CD4-positive, CD25-positive, alpha-beta regulatory T cell (primary cell): Measurements from ENCODE around the gene STRA6. TPM values are rescaled to one million over a fixed set of nuclear protein-coding genes. Genes with fewer than 3 reads are reported as not detected.

Experiments
- ATAC-seq, 2 donors: fragments of 150-1000 bp; cut with Tn5 transposase; one replicate each; pipeline ENCODE4 v1.10.0; 2021; ENCODE audit warnings: low read depth in 2 of 2, moderate number of reproducible peaks in 2 of 2, moderate library complexity in 1 of 2
- DNase-seq, 3 donors: peaks; one replicate each; pipeline versions ENCODE4 v3.0.0 to v3.0.0-alpha.2; 2012 to 2022; ENCODE audit warnings: mixed read lengths in 1 of 3
- H3K27ac ChIP-seq: one replicate; pipeline ENCODE4 v1.7.0; 2013; ENCODE audit warnings: mild to moderate bottlenecking, low read length; ENCODE audit not compliant: insufficient read depth, poor library complexity, severe bottlenecking
- H3K27me3 ChIP-seq: one replicate; pipeline ENCODE4 v1.7.0; 2013; ENCODE audit warnings: low read length; ENCODE audit not compliant: control insufficient read depth, insufficient read depth
- H3K36me3 ChIP-seq: one replicate; pipeline ENCODE4 v1.7.0; 2013; ENCODE audit warnings: mild to moderate bottlenecking, low read length, moderate library complexity; ENCODE audit not compliant: control insufficient read depth, insufficient read depth
- H3K4me1 ChIP-seq: 2 replicates; pipeline ENCODE4 v1.7.0; 2013; ENCODE audit warnings: mild to moderate bottlenecking, low read length; ENCODE audit not compliant: insufficient read depth, control insufficient read depth, poor library complexity, severe bottlenecking
- H3K4me3 ChIP-seq: one replicate; pipeline ENCODE4 v1.7.0; 2013; ENCODE audit warnings: low read depth, mild to moderate bottlenecking, low read length, moderate library complexity
- H3K9me3 ChIP-seq, 2 experiments: 1 replicate in 1 of 2; 2 replicates in 1 of 2; pipeline ENCODE4 v1.7.0; 2013; ENCODE audit warnings: low read length in 2 of 2, mild to moderate bottlenecking in 1 of 2, moderate library complexity in 1 of 2; ENCODE audit not compliant: control insufficient read depth in 2 of 2
- H3K27ac Mint-ChIP-seq, 3 donors: one replicate each; pipeline ENCODE4 v1.8.0; 2020 to 2022; ENCODE audit warnings: mild to moderate bottlenecking in 3 of 3, mixed read lengths in 3 of 3, moderate library complexity in 2 of 3
- H3K27me3 Mint-ChIP-seq: one replicate; pipeline ENCODE4 v1.8.0; 2022; ENCODE audit warnings: mild to moderate bottlenecking, mixed read lengths
- H3K36me3 Mint-ChIP-seq: one replicate; pipeline ENCODE4 v1.8.0; 2020; ENCODE audit warnings: mixed read lengths
- H3K4me1 Mint-ChIP-seq, 4 donors: one replicate each; pipeline ENCODE4 v1.8.0; 2020 to 2022; ENCODE audit warnings: mixed read lengths in 4 of 4, mild to moderate bottlenecking in 1 of 4
- H3K4me3 Mint-ChIP-seq, 4 donors: one replicate each; pipeline ENCODE4 v1.8.0; 2020 to 2022; ENCODE audit warnings: mild to moderate bottlenecking in 4 of 4, mixed read lengths in 4 of 4, moderate library complexity in 3 of 4
- H3K9me3 Mint-ChIP-seq, 7 donors: one replicate each; pipeline ENCODE4 v1.8.0; 2020 to 2022; ENCODE audit warnings: mixed read lengths in 7 of 7, mild to moderate bottlenecking in 3 of 7, moderate library complexity in 2 of 7
- polyA plus RNA-seq, 4 donors: library from polyadenylated mRNA; unstranded; fragments of 300-500 nt; fragmentation: Illumina TruSeq; gene quantifications; one replicate each; pipeline ENCODE4 v1.2.3, GENCODE V29; 2021
- total RNA-seq: library from RNA; stranded (reverse); gene quantifications from one replicate; pipeline ENCODE4 v1.2.3, GENCODE V29; 2022

Gene STRA6
- total and polyA plus RNA-seq, 5 donors from 2014 or later: not detected

DNA sequence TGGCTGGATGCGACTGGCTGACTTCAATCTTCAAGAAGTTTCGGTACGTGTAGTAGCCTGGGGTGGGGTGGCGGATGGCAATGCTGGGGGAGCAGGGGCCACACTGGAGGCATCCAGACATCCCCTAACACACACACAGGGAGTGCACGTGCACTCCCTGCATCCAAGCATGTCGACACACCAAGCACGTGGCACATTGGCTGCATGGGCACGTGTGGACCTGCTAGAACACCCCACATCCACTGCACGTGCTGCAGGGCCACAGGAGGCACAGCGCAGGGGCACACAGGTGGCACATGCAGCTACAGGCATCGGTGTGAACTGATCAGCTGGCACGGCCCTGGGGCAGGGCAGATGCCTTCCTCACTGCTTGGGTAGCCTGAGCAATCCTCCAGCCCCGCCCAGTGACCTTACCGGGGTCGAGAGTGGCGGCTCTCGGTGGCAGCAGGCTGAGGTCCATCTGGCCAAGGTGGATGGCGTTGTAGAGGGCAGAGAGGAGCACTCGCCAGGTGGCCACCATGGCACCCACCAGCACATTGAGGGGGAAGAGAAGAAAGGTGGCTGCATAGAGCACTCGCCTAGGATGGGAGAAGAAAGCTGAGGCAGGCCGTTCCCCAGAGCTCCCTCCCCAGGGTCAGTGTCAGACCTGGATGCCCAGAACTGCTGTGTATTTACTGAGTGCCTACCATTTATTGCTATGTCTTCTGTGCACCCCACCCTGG lies 21.5 kb downstream of the STRA6 start:
- Mint-ChIP-seq H3K4me1 (no peaks in the 10 kb centered on the region), H3K27ac (peak overlapping the region in 1 of 3 donors; percentile 90), H3K9me3 (peaks cover 0 to 1% (median 0%) of the 10 kb centered on the region in 7 donors)

GRCh38 chr15:74179983-74180880 lies 22.4 kb downstream of the STRA6 start:
- no peak overlapping the region for H3K27ac ChIP-seq
- no peak overlapping the region for H3K4me3 ChIP-seq
- no peaks in the 10 kb centered on the region for H3K9me3 ChIP-seq
- H3K27me3 Mint-ChIP-seq: peaks cover 9% of the 10 kb centered on the region
- no peaks in the 10 kb centered on the region for H3K4me1 Mint-ChIP-seq
- no peak overlapping the region for H3K27ac Mint-ChIP-seq
- DNase-seq (no peak), ATAC-seq (no peak)
- H3K4me1 ChIP-seq: no peaks in the 10 kb centered on the region
- no peaks in the 10 kb centered on the region for H3K27me3 ChIP-seq
- peaks cover 0 to 1% (median 0%) of the 10 kb centered on the region in 7 donors for H3K9me3 Mint-ChIP-seq
- no peaks in the 10 kb centered on the region for H3K36me3 ChIP-seq
- no peaks in the 10 kb centered on the region for H3K36me3 Mint-ChIP-seq
- H3K4me3 Mint-ChIP-seq: no peak overlapping the region

More for the DNA sequence above, 21.5 kb downstream of the STRA6 start:
- H3K36me3 ChIP-seq: no peaks in the 10 kb centered on the region
- Mint-ChIP-seq H3K36me3 (no peaks in the 10 kb centered on the region), H3K4me3 (no peak overlapping the region), H3K27me3 (peaks cover 9% of the 10 kb centered on the region)
- no peak overlapping the region for H3K4me3 ChIP-seq
- no peak for ATAC-seq
- no peaks in the 10 kb centered on the region for H3K9me3 ChIP-seq
- no peak for DNase-seq
- H3K4me1 ChIP-seq: no peaks in the 10 kb centered on the region
- H3K27me3 ChIP-seq: no peaks in the 10 kb centered on the region
- H3K27ac ChIP-seq: no peak overlapping the region

DNA sequence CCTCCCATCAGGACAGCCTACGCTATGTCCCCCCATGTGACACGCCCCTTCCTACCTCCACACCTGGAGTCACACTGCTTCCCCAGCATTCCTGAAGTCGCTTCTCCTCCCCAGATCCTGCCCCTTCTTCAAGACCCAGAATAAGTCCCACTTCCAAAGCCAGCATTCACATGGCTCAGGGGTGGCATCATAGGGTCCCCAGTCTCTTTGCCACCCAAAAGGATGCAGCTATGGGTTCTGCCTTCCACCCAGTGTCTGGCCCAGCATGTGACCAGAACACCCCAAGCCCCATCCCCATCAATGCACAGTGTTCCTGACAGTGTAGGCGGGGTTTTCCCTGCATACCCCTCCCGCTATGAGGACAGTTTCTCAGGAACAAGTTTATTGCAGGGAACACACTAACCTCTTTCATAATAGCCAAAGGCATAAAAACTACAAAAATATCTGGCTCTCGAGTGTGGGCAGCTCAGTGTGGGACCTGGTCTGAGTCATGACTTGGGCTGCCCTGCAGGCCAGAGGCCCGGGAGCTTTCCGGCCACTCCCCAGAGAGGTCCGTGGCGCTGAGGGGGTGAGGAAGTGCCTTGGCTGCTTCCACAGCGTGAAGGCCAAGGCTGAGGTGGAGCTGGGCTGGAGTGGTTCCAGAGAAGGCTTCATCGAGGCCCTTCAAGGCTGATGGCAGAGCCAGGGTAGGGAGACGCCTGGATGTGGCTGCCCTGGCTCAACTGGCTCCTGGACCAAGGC lies 23.3 kb downstream of the STRA6 start:
- peaks cover 9% of the 10 kb centered on the region for H3K27me3 Mint-ChIP-seq
- Histone ChIP-seq H3K27me3 (no peaks in the 10 kb centered on the region), H3K4me1 (no peaks in the 10 kb centered on the region), H3K4me3 (no peak overlapping the region), H3K9me3 (no peaks in the 10 kb centered on the region), H3K27ac (no peak overlapping the region), H3K36me3 (no peaks in the 10 kb centered on the region)
- H3K4me1 Mint-ChIP-seq: no peaks in the 10 kb centered on the region
- H3K36me3 Mint-ChIP-seq: no peaks in the 10 kb centered on the region
- no peak overlapping the region for H3K27ac Mint-ChIP-seq
- H3K4me3 Mint-ChIP-seq: no peak overlapping the region
- peaks cover 0 to 1% (median 0%) of the 10 kb centered on the region in 7 donors for H3K9me3 Mint-ChIP-seq
- ATAC-seq: no peak
- no peak for DNase-seq

GRCh38 chr15:74178326-74179100 lies 24.1 kb downstream of the STRA6 start:
- ATAC-seq (no peak), DNase-seq (no peak)
- peak overlapping the region in 1 of 3 donors; percentile 79 for H3K27ac Mint-ChIP-seq
- no peaks in the 10 kb centered on the region for H3K36me3 Mint-ChIP-seq
- no peak overlapping the region for H3K4me3 ChIP-seq
- no peaks in the 10 kb centered on the region for H3K4me1 Mint-ChIP-seq
- H3K36me3 ChIP-seq: no peaks in the 10 kb centered on the region
- H3K4me1 ChIP-seq: no peaks in the 10 kb centered on the region
- H3K27me3 Mint-ChIP-seq: peaks cover 4% of the 10 kb centered on the region
- H3K27ac ChIP-seq: no peak overlapping the region
- peaks cover 0 to 1% (median 0%) of the 10 kb centered on the region in 7 donors for H3K9me3 Mint-ChIP-seq
- H3K27me3 ChIP-seq: no peaks in the 10 kb centered on the region
- H3K4me3 Mint-ChIP-seq: no peak overlapping the region
- no peaks in the 10 kb centered on the region for H3K9me3 ChIP-seq

- ATAC-seq (no peak), DNase-seq (no peak)
- Mint-ChIP-seq H3K4me1 (no peaks in the 10 kb centered on the region), H3K9me3 (peaks cover 0 to 1% (median 0%) of the 10 kb centered on the region in 7 donors), H3K36me3 (no peaks in the 10 kb centered on the region), H3K4me3 (no peak overlapping the region), H3K27me3 (no peaks in the 10 kb centered on the region), H3K27ac (peak overlapping the region in 1 of 3 donors; percentile 73)
- no peak overlapping the region for H3K27ac ChIP-seq
- no peaks in the 10 kb centered on the region for H3K9me3 ChIP-seq
- H3K27me3 ChIP-seq: no peaks in the 10 kb centered on the region
- H3K4me3 ChIP-seq: no peak overlapping the region
- no peaks in the 10 kb centered on the region for H3K4me1 ChIP-seq
- H3K36me3 ChIP-seq: no peaks in the 10 kb centered on the region
Measured at GRCh38 chr15:74176262-74177214, 26.0 kb downstream of the STRA6 start.

DNA sequence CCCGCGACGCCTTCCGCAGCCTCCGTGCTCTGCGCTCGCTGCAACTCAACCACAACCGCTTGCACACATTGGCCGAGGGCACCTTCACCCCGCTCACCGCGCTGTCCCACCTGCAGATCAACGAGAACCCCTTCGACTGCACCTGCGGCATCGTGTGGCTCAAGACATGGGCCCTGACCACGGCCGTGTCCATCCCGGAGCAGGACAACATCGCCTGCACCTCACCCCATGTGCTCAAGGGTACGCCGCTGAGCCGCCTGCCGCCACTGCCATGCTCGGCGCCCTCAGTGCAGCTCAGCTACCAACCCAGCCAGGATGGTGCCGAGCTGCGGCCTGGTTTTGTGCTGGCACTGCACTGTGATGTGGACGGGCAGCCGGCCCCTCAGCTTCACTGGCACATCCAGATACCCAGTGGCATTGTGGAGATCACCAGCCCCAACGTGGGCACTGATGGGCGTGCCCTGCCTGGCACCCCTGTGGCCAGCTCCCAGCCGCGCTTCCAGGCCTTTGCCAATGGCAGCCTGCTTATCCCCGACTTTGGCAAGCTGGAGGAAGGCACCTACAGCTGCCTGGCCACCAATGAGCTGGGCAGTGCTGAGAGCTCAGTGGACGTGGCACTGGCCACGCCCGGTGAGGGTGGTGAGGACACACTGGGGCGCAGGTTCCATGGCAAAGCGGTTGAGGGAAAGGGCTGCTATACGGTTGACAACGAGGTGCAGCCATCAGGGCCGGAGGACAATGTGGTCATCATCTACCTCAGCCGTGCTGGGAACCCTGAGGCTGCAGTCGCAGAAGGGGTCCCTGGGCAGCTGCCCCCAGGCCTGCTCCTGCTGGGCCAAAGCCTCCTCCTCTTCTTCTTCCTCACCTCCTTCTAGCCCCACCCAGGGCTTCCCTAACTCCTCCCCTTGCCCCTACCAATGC lies 27.1 kb downstream of the STRA6 start:
- Histone ChIP-seq H3K9me3 (no peaks in the 10 kb centered on the region), H3K4me1 (no peaks in the 10 kb centered on the region), H3K27ac (no peak overlapping the region), H3K4me3 (no peak overlapping the region), H3K27me3 (no peaks in the 10 kb centered on the region), H3K36me3 (no peaks in the 10 kb centered on the region)
- ATAC-seq: no peak
- Mint-ChIP-seq H3K4me1 (no peaks in the 10 kb centered on the region), H3K4me3 (no peak overlapping the region), H3K36me3 (no peaks in the 10 kb centered on the region), H3K27ac (no peak overlapping the region), H3K27me3 (no peaks in the 10 kb centered on the region), H3K9me3 (no peaks in the 10 kb centered on the region)
- no peak for DNase-seq
